Measurements from ENCODE around the gene HTD2.

The HTD2 gene

DNA sequence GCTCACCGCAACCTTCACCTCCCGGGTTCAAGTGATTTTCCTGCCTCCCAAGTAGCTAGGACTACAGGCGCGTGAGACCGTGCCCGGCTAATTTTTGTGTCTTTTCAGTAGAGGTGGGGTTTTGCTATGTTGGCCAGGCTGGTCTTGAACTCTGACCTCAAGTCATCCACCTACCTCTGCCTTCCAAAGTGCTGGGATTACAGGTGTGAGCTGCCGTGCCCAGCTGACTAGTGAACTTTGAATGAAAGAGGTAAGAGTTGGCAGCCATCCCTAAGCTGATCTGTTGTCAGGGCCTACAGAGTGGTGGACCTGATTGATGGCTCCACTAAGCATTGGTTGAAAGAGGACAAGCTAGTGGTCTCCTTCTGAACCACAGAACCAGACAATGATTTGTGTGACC, 41.7 kb downstream of the HTD2 start:
- H3K36me3 ChIP-seq (ENCODE audit: low read depth) = no peaks in the 10 kb centered on the region
- DNase-seq (ENCODE audit: low spot score) (no peak), ATAC-seq (ENCODE audit: low read depth) (no peak)
- no peaks in the 10 kb centered on the region for H3K4me1 ChIP-seq (ENCODE audit: insufficient read depth, poor library complexity, severe bottlenecking)
- H3K4me3 ChIP-seq (ENCODE audit: severe bottlenecking) = no peak overlapping the region
- H3K9me3 ChIP-seq (ENCODE audit: severe bottlenecking) = no peaks in the 10 kb centered on the region
- TF ChIP-seq, protein P1, sequence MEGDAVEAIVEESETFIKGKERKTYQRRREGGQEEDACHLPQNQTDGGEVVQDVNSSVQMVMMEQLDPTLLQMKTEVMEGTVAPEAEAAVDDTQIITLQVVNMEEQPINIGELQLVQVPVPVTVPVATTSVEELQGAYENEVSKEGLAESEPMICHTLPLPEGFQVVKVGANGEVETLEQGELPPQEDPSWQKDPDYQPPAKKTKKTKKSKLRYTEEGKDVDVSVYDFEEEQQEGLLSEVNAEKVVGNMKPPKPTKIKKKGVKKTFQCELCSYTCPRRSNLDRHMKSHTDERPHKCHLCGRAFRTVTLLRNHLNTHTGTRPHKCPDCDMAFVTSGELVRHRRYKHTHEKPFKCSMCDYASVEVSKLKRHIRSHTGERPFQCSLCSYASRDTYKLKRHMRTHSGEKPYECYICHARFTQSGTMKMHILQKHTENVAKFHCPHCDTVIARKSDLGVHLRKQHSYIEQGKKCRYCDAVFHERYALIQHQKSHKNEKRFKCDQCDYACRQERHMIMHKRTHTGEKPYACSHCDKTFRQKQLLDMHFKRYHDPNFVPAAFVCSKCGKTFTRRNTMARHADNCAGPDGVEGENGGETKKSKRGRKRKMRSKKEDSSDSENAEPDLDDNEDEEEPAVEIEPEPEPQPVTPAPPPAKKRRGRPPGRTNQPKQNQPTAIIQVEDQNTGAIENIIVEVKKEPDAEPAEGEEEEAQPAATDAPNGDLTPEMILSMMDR (IDR thresholded peaks at IDR 0.05; ENCODE audit: poor library complexity, severe bottlenecking) = no peak
- no peak overlapping the region for H3K27ac ChIP-seq (ENCODE audit: poor library complexity, severe bottlenecking)
- no peaks in the 10 kb centered on the region for H3K27me3 ChIP-seq (ENCODE audit: insufficient read depth, poor library complexity, severe bottlenecking)

- no peaks in the 10 kb centered on the region for H3K4me1 ChIP-seq (ENCODE audit: insufficient read depth, poor library complexity, severe bottlenecking)
- H3K9me3 ChIP-seq (ENCODE audit: severe bottlenecking) = no peaks in the 10 kb centered on the region
- no peaks in the 10 kb centered on the region for H3K36me3 ChIP-seq (ENCODE audit: low read depth)
- no peak for DNase-seq (ENCODE audit: low spot score)
- no peaks in the 10 kb centered on the region for H3K27me3 ChIP-seq (ENCODE audit: insufficient read depth, poor library complexity, severe bottlenecking)
- TF ChIP-seq, protein P1 (IDR thresholded peaks at IDR 0.05; ENCODE audit: poor library complexity, severe bottlenecking) = no peak
- H3K4me3 ChIP-seq (ENCODE audit: severe bottlenecking) = no peak overlapping the region
- no peak for ATAC-seq (ENCODE audit: low read depth)
- H3K27ac ChIP-seq (ENCODE audit: poor library complexity, severe bottlenecking) = no peak overlapping the region
These were observed 43.7 kb downstream of the HTD2 start for GRCh38 chr3:58349792-58350626.

GRCh38 chr3:58350627-58351013, 44.3 kb downstream of the HTD2 start:
- H3K27me3 ChIP-seq (ENCODE audit: insufficient read depth, poor library complexity, severe bottlenecking) = no peaks in the 10 kb centered on the region
- no peaks in the 10 kb centered on the region for H3K36me3 ChIP-seq (ENCODE audit: low read depth)
- no peak overlapping the region for H3K27ac ChIP-seq (ENCODE audit: poor library complexity, severe bottlenecking)
- no peak for DNase-seq (ENCODE audit: low spot score)
- H3K4me1 ChIP-seq (ENCODE audit: insufficient read depth, poor library complexity, severe bottlenecking) = no peaks in the 10 kb centered on the region
- ATAC-seq (ENCODE audit: low read depth) = no peak
- no peaks in the 10 kb centered on the region for H3K9me3 ChIP-seq (ENCODE audit: severe bottlenecking)
- TF ChIP-seq, protein P1 (IDR thresholded peaks at IDR 0.05; ENCODE audit: poor library complexity, severe bottlenecking) = no peak
- H3K4me3 ChIP-seq (ENCODE audit: severe bottlenecking) = no peak overlapping the region

DNA sequence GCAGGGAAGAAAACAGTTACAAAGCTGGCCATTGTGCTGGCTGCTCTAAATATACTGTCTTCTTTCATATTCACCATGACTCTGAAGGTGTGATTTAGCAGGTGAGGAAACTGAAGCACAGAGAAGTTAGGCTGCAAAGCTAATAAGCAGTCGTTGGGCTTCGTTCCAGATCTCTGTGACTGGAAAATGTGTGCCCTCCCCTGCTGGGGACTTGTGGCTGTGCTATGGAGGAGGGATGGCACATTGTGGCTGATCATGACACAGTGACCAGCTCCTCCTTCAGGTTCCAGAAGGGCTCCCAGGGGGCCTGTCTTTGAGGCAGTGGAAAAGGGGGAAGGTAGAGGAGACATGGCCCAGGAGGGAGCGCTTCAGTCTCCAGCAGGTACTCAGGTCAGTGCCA, 45.6 kb downstream of the HTD2 start:
- DNase-seq (ENCODE audit: low spot score) = no peak

More for the DNA sequence above, 45.6 kb downstream of the HTD2 start:
- Histone ChIP-seq H3K27me3 (ENCODE audit: insufficient read depth, poor library complexity, severe bottlenecking) (no peaks in the 10 kb centered on the region), H3K9me3 (ENCODE audit: severe bottlenecking) (no peaks in the 10 kb centered on the region), H3K4me1 (ENCODE audit: insufficient read depth, poor library complexity, severe bottlenecking) (no peaks in the 10 kb centered on the region), H3K4me3 (ENCODE audit: severe bottlenecking) (no peak overlapping the region), H3K36me3 (ENCODE audit: low read depth) (no peaks in the 10 kb centered on the region), H3K27ac (ENCODE audit: poor library complexity, severe bottlenecking) (no peak overlapping the region)
- TF ChIP-seq, protein P1 (IDR thresholded peaks at IDR 0.05; ENCODE audit: poor library complexity, severe bottlenecking) = no peak
- no peak for ATAC-seq (ENCODE audit: low read depth)
